Activated gamma-delta T cell treated with anti-CD3 and anti-CD28 coated beads, Interleukin-2, amount 50 U/mL, for 16 hours (primary cell): ENCODE results near the gene ATG9A.
A peak's percentile ranks its signal among the peaks of the same experiment; 100 is the strongest.
"Not testable (repeated sequence)": the region's sequence is repeated elsewhere in the genome, so short reads cannot be mapped to it uniquely, and the experiment has no call there.

Experiments used
- DNase-seq: peaks from one replicate; pipeline ENCODE4 v3.0.0-alpha.2; 2020; ENCODE audit warnings: low read depth

ATG9A gene, protein sequence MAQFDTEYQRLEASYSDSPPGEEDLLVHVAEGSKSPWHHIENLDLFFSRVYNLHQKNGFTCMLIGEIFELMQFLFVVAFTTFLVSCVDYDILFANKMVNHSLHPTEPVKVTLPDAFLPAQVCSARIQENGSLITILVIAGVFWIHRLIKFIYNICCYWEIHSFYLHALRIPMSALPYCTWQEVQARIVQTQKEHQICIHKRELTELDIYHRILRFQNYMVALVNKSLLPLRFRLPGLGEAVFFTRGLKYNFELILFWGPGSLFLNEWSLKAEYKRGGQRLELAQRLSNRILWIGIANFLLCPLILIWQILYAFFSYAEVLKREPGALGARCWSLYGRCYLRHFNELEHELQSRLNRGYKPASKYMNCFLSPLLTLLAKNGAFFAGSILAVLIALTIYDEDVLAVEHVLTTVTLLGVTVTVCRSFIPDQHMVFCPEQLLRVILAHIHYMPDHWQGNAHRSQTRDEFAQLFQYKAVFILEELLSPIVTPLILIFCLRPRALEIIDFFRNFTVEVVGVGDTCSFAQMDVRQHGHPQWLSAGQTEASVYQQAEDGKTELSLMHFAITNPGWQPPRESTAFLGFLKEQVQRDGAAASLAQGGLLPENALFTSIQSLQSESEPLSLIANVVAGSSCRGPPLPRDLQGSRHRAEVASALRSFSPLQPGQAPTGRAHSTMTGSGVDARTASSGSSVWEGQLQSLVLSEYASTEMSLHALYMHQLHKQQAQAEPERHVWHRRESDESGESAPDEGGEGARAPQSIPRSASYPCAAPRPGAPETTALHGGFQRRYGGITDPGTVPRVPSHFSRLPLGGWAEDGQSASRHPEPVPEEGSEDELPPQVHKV

DNA sequence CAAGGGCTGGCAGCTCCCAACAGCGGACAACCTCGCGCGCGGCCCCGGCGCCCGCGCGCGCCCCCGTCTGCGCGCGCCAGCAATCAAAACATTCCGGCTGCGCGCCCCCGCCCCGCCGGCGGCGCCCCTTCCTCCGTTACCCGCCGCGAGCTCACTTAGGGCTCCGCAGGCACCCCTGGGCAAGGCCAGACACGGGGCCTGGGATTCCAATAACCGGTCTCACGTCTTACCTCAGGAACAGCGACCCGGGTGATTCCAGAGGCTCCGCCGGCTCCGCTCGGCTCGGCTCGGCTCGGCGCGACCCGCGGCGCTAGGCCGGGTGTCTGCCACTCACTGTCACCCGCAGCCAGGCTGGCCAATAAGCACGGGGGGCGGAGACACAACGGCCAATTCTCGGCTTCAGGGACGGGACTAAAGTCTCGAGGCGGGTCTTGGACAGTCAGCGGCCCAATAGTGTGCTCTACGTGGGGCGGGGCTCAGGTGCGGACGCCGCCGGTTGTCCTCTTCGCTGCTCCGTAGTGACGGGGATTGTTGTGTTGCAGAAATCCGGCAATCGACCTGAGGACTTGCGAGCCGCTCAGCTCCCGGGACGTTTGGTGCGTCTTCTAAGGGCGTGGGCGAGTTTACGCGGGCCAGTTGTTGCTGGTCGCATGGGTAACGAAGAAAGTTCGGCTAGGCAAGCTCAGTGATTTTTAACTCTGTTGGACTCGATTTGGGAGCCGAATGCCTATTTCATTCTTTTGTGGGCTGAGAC is at the start of gene ATG9A, which contains the start of gene ANKZF1:
TSS of gene ATG9A (minus strand) at position 332 of the 754 bp plus-strand sequence. CDS start 1,612 bp downstream, outside the sequence.
TSS of gene ANKZF1 (plus strand) at position 502 of the 754 bp plus-strand sequence. CDS start 452 bp downstream, outside the sequence.
- peak; percentile 96 for DNase-seq

DNA sequence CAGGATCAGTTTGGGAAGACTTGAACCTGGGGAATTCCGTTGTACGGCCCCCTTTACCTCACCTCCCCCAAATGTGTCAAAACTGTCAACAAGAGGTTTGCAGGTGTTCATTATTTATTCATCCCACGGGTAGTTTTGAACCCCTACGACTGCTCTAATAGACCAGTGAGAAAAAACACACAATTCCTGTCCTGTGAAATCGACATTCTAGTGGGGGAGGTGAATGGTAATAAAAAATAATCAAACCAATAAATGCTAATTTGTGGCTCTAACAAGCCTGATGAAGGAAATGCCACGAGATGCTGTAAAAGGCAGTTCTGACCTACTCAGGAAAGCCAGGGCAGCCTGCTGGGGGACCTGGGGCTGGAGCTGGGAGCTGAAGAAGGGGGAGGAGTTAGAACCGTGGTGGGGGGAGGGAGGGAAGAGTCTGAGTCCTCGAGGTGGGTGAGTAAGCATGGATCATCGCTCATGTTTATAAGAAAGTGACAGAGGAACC is 49.3 kb upstream of the ATG9A start:
- no peak for DNase-seq

DNA sequence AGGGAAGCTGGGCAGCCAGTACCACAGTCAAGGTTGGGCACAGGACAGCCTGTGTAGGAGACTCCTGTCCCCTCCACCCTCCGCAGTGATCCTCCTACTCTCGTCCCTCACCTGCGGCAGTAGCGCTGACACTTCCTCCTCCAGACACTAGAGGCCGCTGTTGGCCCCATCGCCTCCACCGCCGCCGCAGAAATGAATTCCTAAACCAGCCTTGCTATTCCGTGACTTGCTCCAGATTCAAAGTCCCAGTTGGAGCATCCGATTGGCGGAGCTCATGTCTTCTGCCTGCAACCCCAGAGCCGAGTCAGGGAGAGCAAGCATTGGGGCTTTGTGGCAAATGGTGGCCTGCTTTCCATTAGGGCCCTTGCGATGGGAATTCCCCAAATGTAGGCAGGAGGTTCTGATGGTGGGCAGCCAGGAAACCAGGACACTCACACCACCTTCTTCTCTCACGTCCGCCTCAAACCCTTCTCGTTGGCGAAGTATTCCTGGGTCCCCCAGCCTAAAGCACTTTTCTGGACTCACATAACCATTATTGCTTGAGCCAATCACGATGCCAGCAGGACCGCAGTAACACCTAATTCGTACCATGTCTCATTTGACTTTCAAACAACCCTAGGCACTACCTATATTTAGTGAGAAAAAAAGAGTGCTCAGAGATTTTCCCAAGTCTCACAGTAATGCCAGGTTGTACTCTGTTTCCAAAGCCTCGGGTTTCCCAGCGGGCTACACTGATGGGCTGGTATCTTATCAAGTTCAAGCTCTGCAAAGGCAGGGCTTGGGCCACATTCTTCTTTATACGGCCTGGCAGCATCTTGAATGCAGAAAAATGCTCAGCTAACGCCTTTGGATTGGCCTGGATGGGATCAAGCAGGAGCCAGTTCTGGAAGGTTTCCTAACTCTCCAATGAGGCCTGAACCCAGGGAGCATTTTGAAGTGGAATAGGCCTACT is 48.5 kb upstream of the ATG9A start:
- DNase-seq, result peak; percentile 51

DNA sequence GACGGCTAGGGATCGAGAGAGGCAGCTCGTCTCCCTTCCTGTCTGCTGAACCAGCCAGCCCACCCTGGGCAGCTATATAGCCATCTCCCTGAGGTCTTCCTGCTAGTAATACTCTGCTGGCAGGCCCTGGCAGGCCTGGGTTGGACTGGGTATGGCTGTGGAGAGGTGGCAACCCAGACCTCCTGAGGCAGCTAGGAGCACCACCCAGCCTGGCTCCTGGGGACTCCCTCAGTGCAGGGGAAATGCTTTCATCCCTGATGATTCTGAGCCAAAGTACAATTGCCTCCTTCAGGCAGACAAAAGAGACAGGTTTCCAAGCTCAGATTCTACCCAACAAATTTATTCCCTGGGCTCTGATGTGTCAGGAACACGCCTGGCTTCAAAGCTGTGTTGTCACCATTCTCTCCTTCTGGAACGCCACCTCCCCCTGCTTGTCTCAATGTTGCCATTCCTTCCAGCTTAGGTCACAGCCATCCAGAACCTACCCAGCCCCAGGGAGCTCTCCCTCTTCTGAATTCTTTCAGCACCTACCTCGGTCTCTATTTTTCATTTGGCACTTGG is 45.0 kb upstream of the ATG9A start:
- no peak for DNase-seq

DNA sequence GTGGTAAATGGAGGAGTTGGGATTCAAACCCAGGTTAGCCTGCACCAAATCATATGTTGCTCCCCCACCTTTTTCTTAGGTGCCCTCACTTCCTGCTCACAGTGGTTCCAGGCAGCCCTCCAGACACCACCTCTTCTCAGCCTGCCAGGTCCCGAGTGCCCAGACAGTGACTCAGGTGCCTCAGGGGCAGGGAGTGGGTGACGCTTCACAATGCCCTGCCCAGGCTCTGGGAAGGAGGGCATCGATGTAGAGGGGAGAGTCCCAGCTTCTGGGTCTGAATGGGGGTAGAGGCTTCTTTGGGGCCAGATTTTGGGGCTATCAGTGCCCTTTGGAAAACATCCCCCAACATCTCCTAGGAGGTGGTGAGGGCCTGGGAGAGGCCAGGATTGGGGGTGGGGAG is 44.5 kb upstream of the ATG9A start:
- DNase-seq, result no peak

DNA sequence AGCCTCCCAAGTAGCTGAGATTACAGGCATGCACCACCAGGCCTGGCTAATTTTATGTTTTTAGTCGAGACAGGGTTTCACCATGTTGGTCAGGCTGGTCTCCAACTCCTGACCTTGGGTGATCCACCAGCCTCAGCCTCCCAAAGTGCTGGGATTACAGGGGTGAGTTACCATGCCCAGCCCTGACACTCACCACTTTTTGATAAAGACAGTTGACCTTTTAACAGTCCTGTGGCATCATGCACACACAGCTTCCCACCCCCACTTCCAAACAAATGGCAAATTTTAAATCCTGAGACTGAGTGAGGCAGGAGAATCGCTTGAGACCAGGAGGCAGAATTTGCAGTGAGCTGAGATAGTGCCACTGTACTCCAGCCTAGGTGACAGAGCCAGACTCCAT is 43.6 kb upstream of the ATG9A start:
- no peak for DNase-seq

DNA sequence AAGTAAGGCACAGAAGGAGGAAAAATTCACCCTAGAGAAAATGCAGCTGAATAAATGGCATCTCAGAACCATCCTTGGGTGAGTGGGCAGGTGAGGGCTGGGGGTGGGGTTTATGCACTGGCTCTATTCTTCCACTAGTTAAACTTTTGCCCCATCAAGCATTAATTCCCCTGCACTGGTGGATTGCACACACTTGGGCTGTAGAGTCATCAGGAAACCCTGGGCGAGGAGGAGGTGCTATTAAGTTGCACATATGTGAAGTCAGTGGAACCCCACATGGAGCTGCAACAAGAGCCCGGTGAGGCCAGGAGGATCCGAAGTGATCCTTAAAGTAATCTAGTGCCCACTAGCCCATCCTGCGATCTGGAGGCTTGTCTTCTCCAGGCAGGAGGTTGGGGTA is 42.9 kb upstream of the ATG9A start:
- no peak for DNase-seq

DNA sequence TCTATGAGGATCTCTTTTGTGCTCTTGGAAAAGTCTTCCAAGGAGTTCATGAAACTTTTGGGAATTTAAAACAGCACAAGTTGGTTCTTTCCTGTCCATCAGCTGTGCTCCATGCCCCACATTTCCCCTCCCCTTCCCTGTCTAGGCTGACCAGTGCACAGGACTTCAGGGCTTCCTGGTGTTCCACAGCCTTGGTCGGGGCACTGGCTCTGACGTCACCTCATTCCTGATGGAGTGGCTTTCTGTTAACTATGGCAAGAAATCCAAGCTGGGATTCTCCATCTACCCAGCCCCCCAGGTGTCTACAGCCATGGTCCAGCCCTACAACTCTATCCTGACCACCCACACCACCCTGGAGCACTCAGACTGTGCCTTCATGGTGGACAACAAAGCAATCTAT is 41.6 kb upstream of the ATG9A start:
- no peak for DNase-seq

DNA sequence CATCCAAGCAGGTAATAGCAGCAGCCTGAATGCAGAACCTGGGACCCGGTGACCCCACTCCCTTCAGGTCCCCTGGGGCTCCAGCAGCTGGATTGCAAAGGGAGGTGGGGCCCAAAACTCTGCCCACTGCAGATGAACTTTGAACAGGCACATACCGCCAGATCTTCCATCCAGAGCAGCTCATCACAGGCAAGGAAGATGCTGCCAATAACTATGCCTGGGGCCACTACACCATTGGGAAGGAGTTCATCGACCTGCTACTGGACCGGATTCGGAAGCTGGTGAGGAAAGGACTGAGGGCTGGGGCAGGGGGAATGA is 40.6 kb upstream of the ATG9A start:
- no peak for DNase-seq

DNA sequence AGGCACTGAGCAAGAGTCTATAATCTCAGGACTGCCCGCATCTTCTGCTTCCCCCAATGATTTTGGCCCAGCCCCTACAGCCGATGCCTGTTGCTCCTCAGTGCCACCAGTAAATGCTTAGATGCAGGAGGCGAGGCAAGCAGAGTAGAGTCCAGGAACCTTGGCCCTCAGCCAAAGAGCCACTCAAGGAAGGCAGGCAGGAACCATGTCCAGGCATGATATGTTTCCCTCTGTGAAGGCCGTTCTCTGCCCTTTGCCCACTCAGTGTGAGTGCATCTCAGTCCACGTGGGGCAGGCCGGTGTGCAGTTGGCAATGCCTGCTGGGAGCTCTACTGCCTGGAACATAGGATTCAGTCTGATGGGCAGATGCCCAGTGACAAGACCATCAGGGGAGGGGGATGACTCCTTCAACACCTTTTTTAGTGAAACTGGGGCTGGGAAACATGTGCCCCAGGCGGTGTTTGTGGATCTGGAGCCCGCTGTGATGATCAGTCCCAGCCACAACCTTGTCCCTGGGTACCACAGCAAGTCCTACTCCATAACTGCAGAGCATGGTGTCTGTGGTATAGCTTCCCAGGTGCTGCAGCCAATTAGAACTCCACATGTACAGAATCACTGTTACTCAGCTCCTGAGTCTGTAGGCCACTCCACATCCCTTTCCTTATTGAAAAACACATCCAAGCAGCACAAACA is 40.1 kb upstream of the ATG9A start:
- no peak for DNase-seq

DNA sequence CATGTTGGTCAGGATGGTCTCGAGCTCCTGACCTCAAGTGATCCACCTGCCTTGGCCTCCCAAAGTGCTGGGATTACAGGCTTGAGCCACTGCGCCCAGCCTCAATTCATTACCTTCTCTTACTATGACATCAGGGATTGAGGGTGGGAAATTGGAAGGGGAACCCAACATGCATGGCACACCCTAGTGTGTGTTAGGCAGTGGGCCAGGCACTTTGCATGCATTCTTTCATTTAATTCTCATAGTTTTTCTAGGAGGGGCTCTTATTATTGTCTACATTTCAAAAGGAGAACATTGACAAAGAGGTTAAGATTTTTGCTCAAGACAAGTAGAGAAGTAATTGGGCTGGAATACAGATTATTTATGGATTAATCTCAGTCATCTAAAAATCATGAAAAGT is 38.9 kb upstream of the ATG9A start:
- DNase-seq, result no peak

DNA sequence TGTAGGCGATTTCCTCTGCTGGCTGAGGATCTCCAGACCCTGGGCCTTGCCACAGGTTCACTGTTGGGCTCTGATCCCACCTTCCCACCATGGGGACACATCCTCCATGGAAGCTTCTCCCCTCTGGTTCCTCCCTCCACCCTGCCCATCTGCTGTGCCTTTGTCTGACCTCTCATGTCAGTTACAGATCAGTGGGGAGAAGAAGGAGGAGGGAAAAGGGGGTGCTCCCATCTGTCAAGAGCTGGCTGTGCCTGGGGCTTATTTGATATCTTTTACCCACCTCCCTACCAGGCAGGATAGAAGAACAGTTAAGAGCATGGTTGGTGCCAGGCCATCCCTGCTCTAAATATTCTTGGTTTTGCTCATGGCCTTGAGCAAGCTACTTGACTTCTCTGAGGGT is 37.5 kb upstream of the ATG9A start:
- no peak for DNase-seq

DNA sequence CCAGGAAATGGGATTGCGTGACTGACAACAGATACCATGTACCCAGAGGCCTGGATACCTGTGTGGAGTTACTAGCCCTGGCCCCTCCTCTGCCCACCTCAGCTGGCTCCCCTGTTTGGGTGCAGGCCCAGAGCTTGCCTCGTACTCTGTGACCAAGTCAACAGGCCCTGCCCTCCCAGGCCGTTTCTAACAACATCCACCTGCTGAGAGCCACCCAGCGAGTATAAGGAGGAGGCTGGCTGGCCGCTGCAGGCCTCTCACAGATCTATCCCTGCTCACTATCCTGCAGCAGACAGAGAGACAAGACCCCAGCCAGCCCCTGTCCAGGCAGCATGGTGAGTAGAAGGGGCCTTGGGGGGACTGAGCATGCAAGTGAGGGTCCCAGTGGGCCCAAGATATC is 36.8 kb upstream of the ATG9A start:
- DNase-seq, result no peak

DNA sequence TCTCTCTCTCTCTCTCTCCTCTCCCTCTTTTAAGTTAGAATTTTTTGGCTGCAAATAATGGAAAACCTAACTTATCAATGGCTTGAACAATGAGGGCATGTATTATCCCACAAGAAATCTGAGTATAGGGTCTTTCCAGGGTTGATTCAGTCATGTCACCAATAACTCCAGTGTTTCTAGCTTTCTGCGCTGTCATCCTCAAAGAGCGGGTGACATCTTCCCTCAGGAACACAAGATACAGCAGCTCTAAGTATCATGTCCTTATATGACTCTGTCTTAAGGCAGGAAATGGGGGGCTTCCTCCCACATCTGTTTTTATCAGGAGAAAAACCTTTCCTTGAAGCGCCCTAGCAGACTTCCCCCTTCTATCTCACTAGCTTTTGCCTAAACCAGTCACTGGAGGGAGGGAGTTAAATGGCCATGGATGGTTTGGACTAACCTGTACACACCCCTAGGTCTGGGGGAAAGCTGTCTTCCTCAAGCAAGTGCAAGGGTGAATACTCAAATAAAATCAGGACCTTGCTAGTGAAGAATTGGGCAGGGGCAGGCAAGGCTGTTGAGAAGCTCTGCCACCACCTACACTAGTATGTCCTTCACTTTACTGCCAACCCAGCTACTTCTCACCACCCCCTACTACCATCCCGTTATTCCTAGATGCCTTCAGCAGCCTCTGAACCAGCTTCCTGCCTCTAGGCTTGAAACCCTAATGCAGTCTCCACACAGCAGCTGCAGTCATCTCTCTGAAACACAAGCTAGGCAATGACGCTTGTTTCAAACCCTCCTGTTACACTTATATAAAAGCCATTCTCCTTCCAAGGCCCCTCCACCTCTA is 31.8 kb upstream of the ATG9A start:
- no peak for DNase-seq

DNA sequence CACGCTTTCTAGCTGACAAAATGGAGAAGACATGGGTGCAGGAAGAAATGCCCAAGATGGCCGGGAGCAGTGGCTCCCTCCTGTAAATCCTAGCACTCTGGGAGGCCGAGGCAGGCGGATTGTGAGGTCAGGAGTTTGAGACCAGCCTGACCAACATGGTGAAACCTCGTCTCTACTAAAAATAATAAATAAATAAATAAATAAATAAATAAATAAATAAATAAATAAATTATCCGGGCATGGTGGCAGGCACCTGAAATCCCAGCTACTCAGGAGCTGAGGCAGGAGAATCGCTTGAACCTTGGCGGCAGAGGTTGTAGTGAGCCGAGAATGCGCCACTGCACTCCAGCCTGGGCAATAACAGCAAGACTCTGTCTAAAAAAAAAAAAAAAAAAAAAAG is 29.5 kb upstream of the ATG9A start:
- DNase-seq, result not testable (repeated sequence)

DNA sequence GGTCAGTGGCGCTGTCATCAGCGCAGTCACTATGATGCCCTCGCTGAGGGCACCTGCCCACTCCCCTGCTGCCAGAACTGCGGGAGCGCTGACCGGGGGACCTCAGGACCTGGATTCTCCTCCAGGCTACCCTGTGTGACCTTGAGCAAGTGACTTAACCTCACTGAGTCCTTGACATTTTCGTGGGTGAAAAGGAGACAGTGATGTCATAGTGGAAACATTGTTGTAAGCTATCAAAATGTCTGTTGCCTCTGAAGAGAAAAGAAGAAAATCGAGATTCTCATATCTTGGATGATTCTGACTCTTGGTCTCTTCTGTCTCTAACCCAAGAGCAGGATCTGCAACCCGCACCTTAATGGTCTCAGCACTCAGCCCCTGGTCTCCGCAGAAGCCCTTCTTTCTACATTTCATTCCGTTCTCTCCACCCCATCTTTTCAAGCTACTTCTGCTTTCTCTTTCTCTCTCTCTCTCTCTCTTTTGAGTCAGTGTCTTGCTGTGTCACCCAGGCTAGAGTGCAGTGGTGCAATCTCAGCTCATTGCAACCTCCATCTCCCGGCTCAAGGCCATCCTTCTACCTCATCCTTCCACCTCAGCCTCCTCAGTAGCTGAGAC is 25.3 kb upstream of the ATG9A start:
- DNase-seq, result no peak

DNA sequence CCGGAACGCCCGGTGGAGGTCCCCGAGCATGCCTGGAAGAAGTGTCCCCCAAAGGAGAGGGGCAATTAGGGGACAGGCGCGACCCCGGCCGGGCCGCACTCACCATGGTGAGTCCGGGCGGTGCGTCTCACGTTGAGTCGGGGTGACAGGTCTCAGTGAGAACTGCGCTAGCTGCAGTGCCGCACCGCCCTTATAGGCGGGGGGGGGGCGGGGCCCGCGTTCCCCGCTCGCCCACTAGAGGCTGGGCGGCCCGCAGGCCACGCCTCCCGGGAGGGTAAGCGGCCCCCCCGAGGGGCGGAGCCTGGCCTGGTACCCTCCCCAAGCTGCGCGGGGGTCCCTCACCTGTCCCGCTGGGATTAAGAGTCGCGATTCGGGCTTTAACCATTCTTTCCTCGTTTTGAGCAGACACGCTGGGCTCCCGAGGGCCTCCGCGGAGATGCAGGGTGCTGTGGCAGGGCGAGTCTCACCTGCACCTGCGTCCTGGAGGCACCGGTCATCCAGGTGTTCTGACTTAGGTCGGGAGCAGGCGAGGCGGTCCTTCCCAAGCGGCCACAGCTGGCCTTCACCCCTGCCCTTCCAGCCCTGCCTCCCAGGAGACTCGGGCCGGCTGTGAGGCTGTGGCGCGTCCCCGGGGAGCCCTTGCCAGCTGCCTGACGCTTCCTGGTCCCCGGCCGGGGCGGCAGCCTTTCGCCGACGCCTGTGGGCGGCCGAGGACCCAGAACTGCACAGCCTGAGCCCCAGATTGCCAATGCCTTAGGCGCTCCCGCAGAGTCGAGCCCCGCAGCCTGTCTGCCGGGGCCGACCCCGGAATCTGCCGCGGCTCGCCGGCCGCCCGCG is 24.5 kb upstream of the ATG9A start, which contains the start of gene TUBA4A:
TSS of gene TUBA4A (minus strand) at position 166 of the 837 bp plus-strand sequence. CDS start at position 106, 60 bp downstream.
- peak; percentile 85 for DNase-seq
